Lower leg skin (tissue), 4 donors: Measurements from ENCODE around the gene USP3. TPM values are rescaled to one million over a fixed set of nuclear protein-coding genes. Genes with fewer than 3 reads are reported as not detected.

Source experiments
- DNase-seq, 2 donors: peaks; one replicate each; pipeline ENCODE4 v3.0.0-alpha.2; 2019; ENCODE audit warnings: low spot score in 2 of 2
- H3K4me3 ChIP-seq: fragments of 200-600 bp; sonication (generic); 2 replicates; pipeline ENCODE4 v1.5.1; 2017; ENCODE audit warnings: mild to moderate bottlenecking, low read depth; ENCODE audit not compliant: poor library complexity, severe bottlenecking
- CTCF ChIP-seq, 3 donors: fragments of 450-650 bp; IDR thresholded peaks; one replicate each; pipeline ENCODE4 v1.5.1; 2016; ENCODE audit warnings: antibody characterized with exemption in 3 of 3, mild to moderate bottlenecking in 3 of 3, moderate library complexity in 2 of 3
- POLR2A ChIP-seq, 2 donors: fragments of 450-650 bp; IDR thresholded peaks; one replicate each; pipeline ENCODE4 v1.6.1; 2016 to 2017; ENCODE audit warnings: antibody characterized with exemption in 2 of 2, mild to moderate bottlenecking in 1 of 2, moderate library complexity in 1 of 2
- WGBS, 2 donors: methylation state at CpG; one replicate each; pipeline ENCODE4 v1.1.5; 2018; 5-methylcytosine and 5-hydroxymethylcytosine counted together
- intact Hi-C: fragments of 100-400 bp; cut with DNase I; formaldehyde crosslinking; loops from one replicate; pipeline ENCODE4 v1.15.0; 2023; ENCODE audit warnings: low total_unique reads
- total RNA-seq, 4 donors: library from RNA; depleted of rRNA; stranded (reverse); fragments of >200 nt; gene quantifications; one replicate each; pipeline ENCODE4 v1.1.0, GENCODE V29; 2016

Gene USP3
- total RNA-seq, 4 donors from 2014 or later = 43.9 to 66.5 (median 55.0) TPM

GRCh38 chr15:63500265-63501250, 3.8 kb upstream of the USP3 start:
- TF ChIP-seq CTCF (IDR thresholded peaks at IDR 0.05) (no peak), POLR2A (IDR thresholded peaks at IDR 0.05) (no peak)
- no peak overlapping the region for H3K4me3 ChIP-seq
- DNase-seq = no peak

GRCh38 chr15:63501256-63502089, 2.9 kb upstream of the USP3 start:
- TF ChIP-seq CTCF (IDR thresholded peaks at IDR 0.05) = no peak
- no peak for TF ChIP-seq POLR2A (IDR thresholded peaks at IDR 0.05)
- 3 to 4% methylated on average over 21 of the region's 21 CpGs for whole genome bisulfite sequencing, 2 donors
- DNase-seq = peak; percentile 84 to 97
- intact Hi-C loops = no loop called here
- no peak overlapping the region for H3K4me3 ChIP-seq

More at GRCh38 chr15:63500265-63501250, 3.8 kb upstream of the USP3 start:
- WGBS, 2 donors = 54 to 56% methylated on average over 8 of the region's 8 CpGs
- intact Hi-C loops = no loop called here

- DNase-seq = no peak
- intact Hi-C loops = no loop called here
- TF ChIP-seq CTCF (IDR thresholded peaks at IDR 0.05) (no peak), POLR2A (IDR thresholded peaks at IDR 0.05) (no peak)
- no peak overlapping the region for H3K4me3 ChIP-seq
- 60 to 61% methylated on average over 15 of the region's 15 CpGs for WGBS, 2 donors
Measured at GRCh38 chr15:63502137-63502766, 2.1 kb upstream of the USP3 start.

- WGBS, 2 donors = 29 to 39% methylated on average over 34 of the region's 34 CpGs
- intact Hi-C loops = no loop called here
- H3K4me3 ChIP-seq = peak overlapping the region; percentile 33
- peak; percentile 93 to 98 for DNase-seq
- no peak for TF ChIP-seq POLR2A (IDR thresholded peaks at IDR 0.05)
- no peak for TF ChIP-seq CTCF (IDR thresholded peaks at IDR 0.05)
Measured at GRCh38 chr15:63502843-63503738, 1.3 kb upstream of the USP3 start.
